HL-60 (cell line): ENCODE data around the gene CCR5.

Experiments
- GABPA ChIP-seq: IDR thresholded peaks from 2 replicates; pipeline ENCODE4 v1.6.1; 2012; ENCODE audit warnings: low read depth
- POLR2AphosphoS5 ChIP-seq: IDR thresholded peaks from 2 replicates; pipeline ENCODE4 v1.6.1; 2012; ENCODE audit warnings: low read depth
- TF ChIP-seq, protein P1 (sequence below): IDR thresholded peaks from one replicate; pipeline ENCODE4 v1.5.1; 2011; ENCODE audit warnings: low read length, control low read depth, inconsistent platforms; ENCODE audit not compliant: insufficient read depth
- TF ChIP-seq, protein P2 (sequence below): IDR thresholded peaks from 2 replicates; pipeline ENCODE4 v1.6.1; 2012; ENCODE audit warnings: low read depth; ENCODE audit not compliant: insufficient replicate concordance

DNA sequence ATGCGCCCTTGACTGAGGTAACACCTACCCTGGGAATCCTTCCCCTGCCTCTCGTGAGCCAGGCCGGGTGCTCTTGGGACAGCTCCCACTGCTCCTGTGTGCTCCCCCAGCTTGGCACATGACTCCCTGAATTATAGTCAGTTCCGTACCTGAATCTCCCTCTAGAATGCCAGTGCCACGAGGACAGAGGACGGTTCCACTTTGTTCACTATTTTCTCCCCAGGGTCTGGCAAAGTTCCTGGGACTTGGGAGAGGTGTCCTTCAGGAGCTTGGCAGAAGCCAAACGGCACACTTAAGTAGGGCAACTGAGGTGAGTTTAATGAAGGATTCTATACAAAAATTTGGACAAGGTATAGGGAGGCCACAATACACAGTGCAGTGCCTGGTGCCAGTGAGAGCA is 26.4 kb downstream of the CCR5 start:
- TF ChIP-seq, protein P1, sequence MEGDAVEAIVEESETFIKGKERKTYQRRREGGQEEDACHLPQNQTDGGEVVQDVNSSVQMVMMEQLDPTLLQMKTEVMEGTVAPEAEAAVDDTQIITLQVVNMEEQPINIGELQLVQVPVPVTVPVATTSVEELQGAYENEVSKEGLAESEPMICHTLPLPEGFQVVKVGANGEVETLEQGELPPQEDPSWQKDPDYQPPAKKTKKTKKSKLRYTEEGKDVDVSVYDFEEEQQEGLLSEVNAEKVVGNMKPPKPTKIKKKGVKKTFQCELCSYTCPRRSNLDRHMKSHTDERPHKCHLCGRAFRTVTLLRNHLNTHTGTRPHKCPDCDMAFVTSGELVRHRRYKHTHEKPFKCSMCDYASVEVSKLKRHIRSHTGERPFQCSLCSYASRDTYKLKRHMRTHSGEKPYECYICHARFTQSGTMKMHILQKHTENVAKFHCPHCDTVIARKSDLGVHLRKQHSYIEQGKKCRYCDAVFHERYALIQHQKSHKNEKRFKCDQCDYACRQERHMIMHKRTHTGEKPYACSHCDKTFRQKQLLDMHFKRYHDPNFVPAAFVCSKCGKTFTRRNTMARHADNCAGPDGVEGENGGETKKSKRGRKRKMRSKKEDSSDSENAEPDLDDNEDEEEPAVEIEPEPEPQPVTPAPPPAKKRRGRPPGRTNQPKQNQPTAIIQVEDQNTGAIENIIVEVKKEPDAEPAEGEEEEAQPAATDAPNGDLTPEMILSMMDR: no peak
- TF ChIP-seq, protein P2, sequence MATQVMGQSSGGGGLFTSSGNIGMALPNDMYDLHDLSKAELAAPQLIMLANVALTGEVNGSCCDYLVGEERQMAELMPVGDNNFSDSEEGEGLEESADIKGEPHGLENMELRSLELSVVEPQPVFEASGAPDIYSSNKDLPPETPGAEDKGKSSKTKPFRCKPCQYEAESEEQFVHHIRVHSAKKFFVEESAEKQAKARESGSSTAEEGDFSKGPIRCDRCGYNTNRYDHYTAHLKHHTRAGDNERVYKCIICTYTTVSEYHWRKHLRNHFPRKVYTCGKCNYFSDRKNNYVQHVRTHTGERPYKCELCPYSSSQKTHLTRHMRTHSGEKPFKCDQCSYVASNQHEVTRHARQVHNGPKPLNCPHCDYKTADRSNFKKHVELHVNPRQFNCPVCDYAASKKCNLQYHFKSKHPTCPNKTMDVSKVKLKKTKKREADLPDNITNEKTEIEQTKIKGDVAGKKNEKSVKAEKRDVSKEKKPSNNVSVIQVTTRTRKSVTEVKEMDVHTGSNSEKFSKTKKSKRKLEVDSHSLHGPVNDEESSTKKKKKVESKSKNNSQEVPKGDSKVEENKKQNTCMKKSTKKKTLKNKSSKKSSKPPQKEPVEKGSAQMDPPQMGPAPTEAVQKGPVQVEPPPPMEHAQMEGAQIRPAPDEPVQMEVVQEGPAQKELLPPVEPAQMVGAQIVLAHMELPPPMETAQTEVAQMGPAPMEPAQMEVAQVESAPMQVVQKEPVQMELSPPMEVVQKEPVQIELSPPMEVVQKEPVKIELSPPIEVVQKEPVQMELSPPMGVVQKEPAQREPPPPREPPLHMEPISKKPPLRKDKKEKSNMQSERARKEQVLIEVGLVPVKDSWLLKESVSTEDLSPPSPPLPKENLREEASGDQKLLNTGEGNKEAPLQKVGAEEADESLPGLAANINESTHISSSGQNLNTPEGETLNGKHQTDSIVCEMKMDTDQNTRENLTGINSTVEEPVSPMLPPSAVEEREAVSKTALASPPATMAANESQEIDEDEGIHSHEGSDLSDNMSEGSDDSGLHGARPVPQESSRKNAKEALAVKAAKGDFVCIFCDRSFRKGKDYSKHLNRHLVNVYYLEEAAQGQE: no peak
- TF ChIP-seq POLR2AphosphoS5 (no peak), GABPA (no peak)
